Thymus (tissue), 11 donors: ENCODE measurements around the gene LANCL1. TPM values are rescaled to one million over a fixed set of nuclear protein-coding genes. Genes with fewer than 3 reads are reported as not detected.
"Not testable (repeated sequence)": the region's sequence is repeated elsewhere in the genome, so short reads cannot be mapped to it uniquely, and the experiment has no call there.

Experiments used
- DNase-seq, 9 donors: peaks; one replicate each; pipeline ENCODE4 v3.0.0-alpha.2; 2013; ENCODE audit warnings: low spot score in 9 of 9, low read depth in 6 of 9, missing footprints in 1 of 9
- H3K27ac ChIP-seq, 2 donors: one replicate each; pipeline ENCODE4 v1.5.1; 2013; ENCODE audit warnings: control low read depth in 1 of 2, low read depth in 1 of 2, low read length in 1 of 2, mild to moderate bottlenecking in 1 of 2, moderate library complexity in 1 of 2
- H3K27me3 ChIP-seq, 2 donors: one replicate each; pipeline ENCODE4 v1.5.1; 2013; ENCODE audit warnings: low read length in 1 of 2; ENCODE audit not compliant: control insufficient read depth in 2 of 2, insufficient read depth in 1 of 2
- H3K36me3 ChIP-seq, 2 donors: one replicate each; pipeline ENCODE4 v1.5.1; 2013; ENCODE audit warnings: low read length in 1 of 2, mild to moderate bottlenecking in 1 of 2, moderate library complexity in 1 of 2; ENCODE audit not compliant: control insufficient read depth in 2 of 2, insufficient read depth in 2 of 2
- H3K4me1 ChIP-seq, 2 donors: one replicate each; pipeline ENCODE4 v1.5.1; 2013; ENCODE audit warnings: low read length in 2 of 2; ENCODE audit not compliant: control insufficient read depth in 2 of 2, insufficient read depth in 2 of 2
- H3K4me3 ChIP-seq, 2 donors: one replicate each; pipeline ENCODE4 v1.5.1; 2013; ENCODE audit warnings: low read length in 2 of 2, control low read depth in 1 of 2, mild to moderate bottlenecking in 1 of 2
- H3K9me3 ChIP-seq, 2 donors: one replicate each; pipeline ENCODE4 v1.5.1; 2013; ENCODE audit warnings: low read length in 1 of 2, mild to moderate bottlenecking in 1 of 2; ENCODE audit not compliant: control insufficient read depth in 2 of 2, insufficient read depth in 1 of 2
- WGBS: extraction: QIAGEN DNeasy Blood & Tissue Kit; methylation state at CpG from one replicate; pipeline ENCODE4 v1.1.7; 2013; 5-methylcytosine and 5-hydroxymethylcytosine counted together
- polyA plus RNA-seq: library from polyadenylated mRNA; stranded (reverse); fragments of 200-250 nt; gene quantifications from one replicate; pipeline ENCODE4 v1.2.3, GENCODE V29; 2013
- total RNA-seq: library from RNA; stranded (reverse); fragments of 120-200 nt; gene quantifications from one replicate; pipeline ENCODE4 v1.2.4, GENCODE V29; 2013
- donor health status: healthy.

Gene LANCL1
- total and polyA plus RNA-seq, 2 donors, result 22.5 to 25.2 TPM

DNA sequence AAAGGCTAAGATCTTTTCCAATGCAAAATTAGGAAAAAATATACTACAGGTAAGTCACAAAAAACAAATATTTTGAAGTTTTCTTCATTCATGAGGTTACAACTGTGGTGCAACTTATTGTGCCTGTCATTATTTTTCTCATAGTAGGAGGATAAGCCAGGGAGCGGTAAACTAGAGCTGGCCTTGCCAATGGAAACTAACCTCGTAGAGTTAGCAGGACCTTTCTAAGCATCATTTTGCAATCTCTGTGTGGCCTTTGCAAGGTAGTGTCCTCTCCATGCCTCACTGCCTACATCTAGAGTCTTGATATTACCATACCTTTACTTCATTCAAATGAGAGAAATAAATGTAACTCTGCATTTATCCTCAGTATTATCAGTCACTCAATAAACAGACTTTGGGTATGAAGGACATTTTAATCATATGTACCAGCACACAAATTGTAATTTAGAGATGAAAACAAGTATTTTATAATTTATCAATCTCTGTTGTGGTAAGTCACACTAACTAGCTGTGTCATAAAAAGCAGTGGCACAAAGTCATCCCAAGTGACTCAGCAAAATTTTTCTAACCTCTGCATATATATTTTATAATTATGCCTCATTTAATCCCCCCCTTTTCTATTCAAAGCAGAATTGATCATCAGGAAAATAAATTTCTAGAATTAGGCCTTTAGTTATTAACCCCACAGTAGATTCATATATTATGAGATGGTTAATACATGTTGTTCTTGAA lies 47.0 kb downstream of the LANCL1 start:
- Histone ChIP-seq H3K27me3 (no peaks in the 10 kb centered on the region), H3K36me3 (peaks cover 7 to 22% of the 10 kb centered on the region in 2 donors), H3K4me3 (no peak overlapping the region), H3K27ac (no peak overlapping the region), H3K9me3 (peaks cover 0 to 12% of the 10 kb centered on the region in 2 donors), H3K4me1 (no peaks in the 10 kb centered on the region)
- WGBS, result 100% methylated on average over 2 of the region's 2 CpGs
- no peak for DNase-seq

GRCh38 chr2:210428393-210429179 lies 48.0 kb downstream of the LANCL1 start:
- peaks cover 3 to 15% of the 10 kb centered on the region in 2 donors for H3K36me3 ChIP-seq
- WGBS, result 85% methylated on average over 5 of the region's 5 CpGs
- no peak overlapping the region for H3K4me3 ChIP-seq
- H3K9me3 ChIP-seq, result peaks cover 0 to 15% of the 10 kb centered on the region in 2 donors
- no peaks in the 10 kb centered on the region for H3K27me3 ChIP-seq
- H3K4me1 ChIP-seq, result no peaks in the 10 kb centered on the region
- H3K27ac ChIP-seq, result no peak overlapping the region
- DNase-seq, result no peak

GRCh38 chr2:210427309-210427708 lies 49.2 kb downstream of the LANCL1 start:
- peaks cover 0 to 15% of the 10 kb centered on the region in 2 donors for H3K9me3 ChIP-seq
- not testable (repeated sequence) for H3K36me3 ChIP-seq, DNase-seq, H3K27ac ChIP-seq, H3K27me3 ChIP-seq, H3K4me3 ChIP-seq, H3K4me1 ChIP-seq
- WGBS, result 96% methylated on average over 6 of the region's 6 CpGs

DNA sequence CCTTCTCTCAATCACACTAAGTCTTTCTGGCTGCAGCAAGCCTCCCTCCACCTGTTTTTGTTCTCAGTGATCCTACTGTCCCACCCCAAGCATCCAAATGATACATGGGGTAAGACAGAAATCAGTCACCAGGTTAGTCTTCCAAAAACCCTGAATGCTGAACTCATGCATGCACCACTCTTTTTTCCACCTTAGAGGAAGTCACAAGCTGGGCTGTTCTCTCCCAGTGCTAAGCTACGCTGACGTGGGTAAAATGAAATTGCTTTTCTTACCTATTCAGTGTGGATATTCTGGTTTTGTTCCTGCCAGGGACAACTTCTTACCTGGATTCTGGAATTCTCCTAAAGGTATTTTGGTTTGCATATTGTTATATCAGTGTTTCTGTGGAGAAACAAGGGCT lies 54.2 kb downstream of the LANCL1 start:
- no peak for DNase-seq
- Histone ChIP-seq H3K36me3 (no peaks in the 10 kb centered on the region), H3K4me3 (no peak overlapping the region), H3K4me1 (no peaks in the 10 kb centered on the region), H3K9me3 (peaks cover 0 to 13% of the 10 kb centered on the region in 2 donors), H3K27me3 (no peaks in the 10 kb centered on the region), H3K27ac (no peak overlapping the region)
- 41% methylated on average over 2 of the region's 2 CpGs for whole genome bisulfite sequencing

DNA sequence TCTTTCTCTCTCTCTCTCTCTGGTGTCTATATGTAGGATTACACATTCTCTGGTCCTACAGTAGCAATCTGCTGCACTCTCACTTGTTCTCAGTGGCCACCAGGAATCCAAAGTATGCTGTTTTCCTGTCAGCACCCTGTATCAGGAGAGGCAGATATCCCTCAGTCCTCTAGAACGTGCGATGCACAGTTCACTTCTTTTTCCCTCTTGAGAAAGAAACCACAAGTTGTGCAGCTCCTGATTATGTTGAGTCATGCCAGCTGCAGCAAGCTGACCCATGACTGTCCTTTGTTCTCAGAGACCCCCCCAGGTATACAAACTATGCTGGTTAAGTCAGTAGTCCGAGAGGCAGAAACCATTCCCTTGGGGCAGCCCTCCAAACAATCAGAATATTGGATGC lies 54.6 kb downstream of the LANCL1 start:
- Histone ChIP-seq H3K36me3 (no peaks in the 10 kb centered on the region), H3K4me1 (no peaks in the 10 kb centered on the region), H3K9me3 (peaks cover 0 to 8% of the 10 kb centered on the region in 2 donors), H3K27me3 (no peaks in the 10 kb centered on the region), H3K27ac (no peak overlapping the region), H3K4me3 (no peak overlapping the region)
- no peak for DNase-seq
- WGBS, result 5% methylated on average over 3 of the region's 3 CpGs

GRCh38 chr2:210412660-210413059 lies 63.9 kb downstream of the LANCL1 start:
- Histone ChIP-seq H3K27me3 (no peaks in the 10 kb centered on the region), H3K36me3 (no peaks in the 10 kb centered on the region), H3K27ac (no peak overlapping the region), H3K4me1 (no peaks in the 10 kb centered on the region), H3K4me3 (no peak overlapping the region), H3K9me3 (no peaks in the 10 kb centered on the region)
- WGBS, result 96% methylated on average over 1 of the region's 1 CpG
- no peak for DNase-seq

DNA sequence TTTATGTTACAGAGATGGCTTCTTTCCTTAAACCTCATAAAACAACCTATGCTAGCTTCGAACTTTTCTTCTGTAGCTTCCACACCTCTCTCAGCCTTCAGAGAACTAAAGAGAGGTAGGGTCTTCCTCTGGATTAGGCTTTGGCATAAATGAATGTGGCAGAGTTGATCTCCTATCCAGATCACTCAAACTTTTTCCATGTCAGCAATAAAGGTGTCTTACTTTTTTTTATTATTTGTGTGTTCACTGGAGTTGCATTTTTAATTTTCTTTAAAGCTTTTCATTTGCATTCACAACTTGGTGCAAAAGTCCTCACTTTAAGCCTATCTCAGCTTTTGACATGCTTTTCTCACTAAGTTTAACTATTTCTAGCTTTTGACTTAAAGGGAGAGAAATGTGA lies 66.0 kb downstream of the LANCL1 start:
- no peak for DNase-seq
- WGBS, result 90% methylated on average over 1 of the region's 1 CpG
- no peak overlapping the region for H3K4me3 ChIP-seq
- H3K9me3 ChIP-seq, result no peaks in the 10 kb centered on the region
- H3K4me1 ChIP-seq, result no peaks in the 10 kb centered on the region
- H3K27ac ChIP-seq, result no peak overlapping the region
- no peaks in the 10 kb centered on the region for H3K36me3 ChIP-seq
- H3K27me3 ChIP-seq, result no peaks in the 10 kb centered on the region

GRCh38 chr2:210399440-210400041 lies 77.0 kb downstream of the LANCL1 start:
- Histone ChIP-seq H3K36me3 (no peaks in the 10 kb centered on the region), H3K4me1 (no peaks in the 10 kb centered on the region), H3K9me3 (no peaks in the 10 kb centered on the region), H3K27me3 (no peaks in the 10 kb centered on the region), H3K27ac (no peak overlapping the region), H3K4me3 (no peak overlapping the region)
- no peak for DNase-seq
- WGBS, result 83% methylated on average over 3 of the region's 3 CpGs

DNA sequence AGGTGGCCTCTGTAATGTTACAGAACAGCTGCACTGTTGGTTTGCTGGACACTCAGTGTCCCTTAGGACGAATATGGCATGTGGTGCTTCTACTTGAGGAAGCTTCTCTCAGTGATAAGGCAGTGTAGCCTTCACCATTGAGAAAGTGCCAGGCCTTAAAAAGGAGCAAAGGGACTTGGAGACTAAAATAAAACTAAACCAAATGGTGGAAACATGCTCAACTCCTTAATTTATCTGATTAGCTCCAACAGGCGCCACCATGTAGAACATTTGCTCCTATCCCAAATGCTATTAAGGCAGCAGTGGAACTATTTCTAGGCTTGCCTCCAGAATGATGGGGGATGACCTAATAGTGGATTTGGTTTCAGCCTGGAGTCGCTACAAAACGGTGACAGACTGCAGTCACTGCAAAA lies 84.1 kb downstream of the LANCL1 start:
- Histone ChIP-seq H3K36me3 (no peaks in the 10 kb centered on the region), H3K9me3 (no peaks in the 10 kb centered on the region), H3K4me3 (no peak overlapping the region), H3K27me3 (no peaks in the 10 kb centered on the region), H3K4me1 (no peaks in the 10 kb centered on the region), H3K27ac (no peak overlapping the region)
- DNase-seq, result no peak
- WGBS, result 87% methylated on average over 4 of the region's 4 CpGs
